Activated T-cell treated with anti-CD3 and anti-CD28 coated beads, Interleukin-2, amount 50 U/mL, for 1 hour (primary cell): ENCODE measurements around the gene KIFAP3.
"Not testable (repeated sequence)": the region's sequence is repeated elsewhere in the genome, so short reads cannot be mapped to it uniquely, and the experiment has no call there.

Experiments used
- DNase-seq: peaks from one replicate; pipeline ENCODE4 v3.0.0-alpha.2; 2020

The KIFAP3 gene

DNA sequence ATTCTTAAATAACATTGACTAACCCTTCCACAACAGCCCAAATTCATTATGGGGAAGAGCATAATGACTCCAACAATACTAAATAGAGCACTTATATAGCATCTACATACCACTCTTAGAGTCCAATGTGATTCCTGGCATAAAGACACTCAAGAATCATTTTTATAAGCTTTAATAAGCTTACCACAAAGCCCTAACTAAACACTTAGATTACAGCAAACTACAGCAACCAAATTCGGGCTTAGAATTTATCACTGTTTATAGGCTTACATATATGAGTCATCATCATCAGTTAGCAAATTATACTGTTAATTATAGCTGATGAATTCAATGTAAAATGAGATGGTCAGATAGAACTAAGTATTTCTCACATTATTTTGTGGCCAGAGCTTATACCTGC is 188.1 kb downstream of the KIFAP3 start:
- no peak for DNase-seq

DNA sequence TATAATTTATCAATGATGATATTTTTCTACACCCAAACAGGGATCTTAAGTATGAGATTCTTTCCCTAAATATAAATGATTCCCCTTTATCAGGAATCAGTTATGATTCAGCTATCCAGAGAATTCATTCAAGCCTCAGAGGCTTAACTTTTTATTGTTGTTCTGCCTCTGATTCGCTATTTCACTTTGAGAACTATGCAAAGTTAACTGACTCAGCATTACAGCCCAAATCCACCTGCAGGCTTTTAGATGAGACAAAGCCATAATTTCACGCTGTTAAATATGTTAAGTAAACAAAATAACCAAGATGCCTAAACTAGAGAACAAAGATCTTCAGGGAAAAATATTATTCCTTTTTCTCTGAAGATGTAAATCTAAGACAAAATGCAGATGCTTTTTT is 189.3 kb downstream of the KIFAP3 start:
- DNase-seq: no peak

DNA sequence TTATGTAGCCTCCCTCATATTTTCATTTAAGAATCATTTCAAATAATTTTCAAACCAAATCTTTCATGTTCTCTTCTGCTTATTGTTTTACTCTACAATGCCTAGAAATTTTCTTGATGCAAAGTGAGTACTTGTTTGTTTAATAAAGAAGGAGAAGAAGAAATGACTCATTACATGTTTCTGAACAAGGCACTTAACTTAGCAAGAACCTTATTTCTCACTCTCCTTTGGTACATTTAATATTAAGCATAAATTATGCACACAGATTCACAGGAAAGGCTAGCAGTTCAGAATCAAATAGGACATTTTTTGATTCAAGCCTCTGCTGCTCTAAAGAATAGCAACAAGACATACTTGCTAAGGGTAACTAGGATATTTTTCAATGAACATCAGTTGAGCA is 189.9 kb downstream of the KIFAP3 start:
- DNase-seq: no peak

DNA sequence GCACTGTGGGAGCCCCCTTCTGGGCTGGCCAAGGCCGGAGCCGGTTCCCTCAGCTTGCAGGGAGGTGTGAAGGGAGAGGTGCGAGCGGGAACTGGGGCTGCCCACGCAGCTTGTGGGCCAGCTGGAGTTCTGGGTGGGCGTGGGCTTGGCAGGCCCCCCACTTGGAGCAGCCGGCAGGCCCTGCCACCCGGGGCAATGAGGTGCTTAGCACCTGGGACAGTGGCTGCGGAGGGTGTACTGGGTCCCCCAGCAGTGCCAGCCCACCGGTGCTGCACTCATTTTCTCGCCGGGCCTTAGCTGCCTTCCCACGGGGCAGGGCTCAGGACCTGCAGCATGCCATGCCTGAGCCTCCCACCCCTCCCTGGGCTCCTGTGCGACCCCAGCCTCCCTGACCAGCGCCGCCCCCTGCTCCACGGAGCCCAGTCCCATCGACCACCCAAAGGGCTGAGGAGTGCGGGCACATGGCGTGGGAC is 192.4 kb downstream of the KIFAP3 start:
- DNase-seq: no peak

DNA sequence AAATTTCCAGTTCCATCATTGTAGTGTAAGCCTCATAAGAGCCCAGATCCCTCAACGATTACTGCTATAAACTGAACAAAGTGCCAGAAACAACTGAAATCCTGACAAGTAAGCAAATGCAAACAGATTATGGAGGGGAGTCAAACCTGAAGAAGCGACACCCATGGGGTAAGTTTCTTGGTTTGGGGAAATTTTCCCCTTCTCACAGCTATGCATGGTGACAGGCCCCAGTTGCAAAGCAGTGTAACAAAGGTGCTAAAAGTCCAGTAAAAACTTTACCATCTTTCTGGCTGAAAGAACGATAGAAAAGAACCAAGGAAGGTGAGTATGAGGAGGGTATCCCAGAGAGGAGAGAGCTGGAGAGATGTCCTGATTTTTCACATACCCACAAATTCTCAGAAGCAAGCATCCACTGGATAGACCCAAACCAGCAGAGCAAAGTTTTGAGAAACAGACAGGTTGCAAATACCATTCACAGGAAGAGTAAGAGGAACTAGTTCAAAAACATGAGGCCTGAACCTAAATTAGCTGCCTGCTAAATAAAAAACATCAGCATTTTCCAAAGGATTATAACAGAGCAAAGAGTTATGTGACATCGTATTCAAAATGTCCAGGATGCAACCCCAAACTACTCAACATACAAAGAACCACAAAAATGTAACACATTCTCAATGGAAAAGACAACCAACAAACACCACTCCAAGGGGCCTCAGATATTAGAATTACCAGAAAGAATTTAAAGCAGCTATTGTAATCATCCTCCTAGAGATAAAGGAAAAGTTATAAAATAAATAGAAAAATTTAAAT is 195.3 kb downstream of the KIFAP3 start:
- DNase-seq: no peak

DNA sequence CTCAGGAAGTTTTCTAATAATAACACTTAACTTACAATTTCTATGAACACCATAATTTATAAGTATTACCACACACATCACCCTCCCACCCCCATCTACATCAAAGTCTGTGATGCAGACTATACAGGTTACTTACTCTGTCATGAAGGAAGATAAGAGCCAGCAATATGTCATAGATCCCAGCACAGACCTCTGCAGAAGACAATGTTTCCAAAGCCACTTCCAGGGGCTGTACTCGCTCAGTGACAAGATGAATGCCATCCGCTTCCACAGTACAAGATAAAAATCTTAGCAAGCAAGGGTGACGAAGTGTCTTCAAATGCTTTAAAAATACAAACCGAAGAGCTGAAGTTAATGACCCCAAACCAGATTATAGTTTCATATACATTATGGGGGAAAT is 196.0 kb downstream of the KIFAP3 start:
- no peak for DNase-seq

DNA sequence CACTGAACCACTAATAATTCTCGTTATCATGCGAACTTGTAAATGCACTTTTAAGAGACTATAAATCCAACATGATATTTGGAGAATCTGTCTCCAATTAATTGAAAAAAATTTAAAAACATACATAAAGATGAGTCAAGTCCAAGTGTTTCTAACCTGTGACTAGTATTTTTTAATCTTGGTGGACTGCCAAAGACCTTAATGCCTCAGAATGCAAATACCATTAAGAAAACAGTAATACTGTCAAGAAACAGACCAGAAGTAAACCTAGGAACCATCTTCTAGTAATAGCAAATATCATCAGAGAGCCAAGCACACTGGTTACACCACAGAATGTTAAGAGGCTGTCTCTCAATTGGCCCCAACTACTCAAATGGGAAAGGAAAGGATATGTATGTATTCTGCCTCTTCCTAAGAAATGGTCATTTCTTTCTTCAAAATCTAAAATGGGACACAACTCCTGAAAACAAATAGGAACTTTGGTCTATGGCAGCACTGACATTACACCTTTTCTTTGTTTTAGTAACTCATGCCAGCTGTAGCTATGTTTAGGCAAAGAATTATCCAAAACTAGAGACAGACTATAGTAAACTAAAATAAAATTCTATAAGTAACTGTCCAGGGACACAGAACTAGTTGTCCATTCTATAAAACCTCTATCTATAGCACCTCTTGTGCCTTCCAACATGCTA is 196.5 kb downstream of the KIFAP3 start:
- DNase-seq: no peak

DNA sequence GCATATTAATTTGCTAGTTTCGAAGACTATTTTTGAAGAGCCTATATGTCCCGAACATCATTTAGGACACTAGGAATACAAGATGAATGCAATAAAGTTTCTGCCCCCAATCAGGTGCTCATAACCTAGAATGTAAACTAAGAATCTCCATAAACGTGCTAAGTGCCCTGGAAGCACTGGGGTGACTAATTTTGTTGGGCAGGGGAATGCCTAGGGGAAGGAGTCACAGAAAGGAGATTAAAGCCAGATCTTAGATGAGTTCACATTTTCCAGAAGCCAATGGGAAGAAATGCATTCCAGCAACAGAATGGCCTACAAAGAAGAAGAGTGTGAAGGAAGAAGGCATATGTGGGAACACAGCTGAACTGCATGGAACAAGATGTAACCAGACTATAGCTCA is 200.3 kb downstream of the KIFAP3 start:
- DNase-seq: no peak

DNA sequence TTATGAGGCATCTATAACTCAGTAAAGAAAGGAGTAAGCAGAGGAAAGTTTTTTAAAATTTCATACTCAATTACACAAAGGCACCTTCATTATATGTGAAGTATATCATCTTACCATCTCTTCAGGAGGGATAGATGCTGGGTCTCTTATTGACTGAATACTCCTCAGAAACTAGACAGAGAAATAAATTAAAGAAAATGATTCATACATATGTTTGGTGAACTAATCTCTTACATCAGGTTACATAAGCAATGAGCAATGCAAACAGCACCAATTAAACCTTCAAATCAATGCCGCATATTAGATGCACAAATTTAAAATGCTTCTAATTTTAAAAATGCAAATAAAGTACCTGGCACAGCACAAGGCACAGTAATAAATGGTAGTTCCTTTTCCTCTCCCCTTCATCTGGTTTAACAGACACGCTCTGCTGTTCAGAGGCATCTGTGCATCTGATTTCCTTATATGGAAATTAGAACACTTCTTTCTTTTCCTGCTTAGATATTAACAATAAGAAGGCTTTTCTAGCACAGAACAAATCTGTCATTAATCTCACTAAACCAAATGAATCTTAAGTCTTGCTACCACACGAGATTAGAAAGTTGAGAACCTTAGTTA is 200.8 kb downstream of the KIFAP3 start:
- DNase-seq: no peak

DNA sequence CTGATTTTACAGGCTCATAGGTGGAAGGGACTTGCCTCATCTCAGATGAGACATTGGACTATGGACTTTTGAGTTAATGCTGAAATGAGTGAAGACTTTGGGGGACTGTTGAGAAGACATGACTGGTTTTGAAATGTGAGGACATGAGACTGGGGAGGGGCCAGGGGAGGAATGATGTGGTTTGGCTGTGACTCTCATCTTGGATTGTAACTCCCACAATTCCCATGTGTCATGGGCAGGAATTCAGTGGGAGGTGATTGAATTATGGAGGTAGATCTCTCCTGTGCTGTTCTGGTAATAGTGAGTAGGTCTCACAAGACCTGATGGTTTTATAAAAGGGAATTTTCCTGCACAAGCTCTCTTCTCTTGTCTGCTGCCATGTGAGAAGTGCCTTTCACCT is 201.6 kb downstream of the KIFAP3 start:
- DNase-seq: no peak

DNA sequence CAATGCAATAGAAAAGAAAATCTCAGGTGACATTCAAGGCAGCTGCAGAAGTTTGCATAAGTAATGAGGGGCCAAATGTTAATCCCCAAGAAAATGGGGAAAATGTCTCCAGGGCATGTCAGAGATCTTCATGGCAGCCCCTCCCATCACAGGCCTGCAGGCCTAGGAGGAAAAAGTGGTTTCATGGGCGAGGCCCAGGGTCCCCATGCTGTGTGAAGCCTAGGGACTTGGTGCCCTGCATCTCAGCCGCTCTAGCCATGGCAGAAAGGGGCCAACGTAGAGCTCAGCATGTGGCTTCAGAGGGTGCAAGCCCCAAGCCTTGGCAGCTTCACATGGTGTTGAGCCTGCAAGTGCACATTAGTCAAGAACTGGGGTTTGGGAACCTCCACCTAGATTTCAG is 202.5 kb downstream of the KIFAP3 start:
- not testable (repeated sequence) for DNase-seq
